NB4 (cell line): ENCODE measurements around the gene CHRM1.

Experiments
- DNase-seq: peaks from one replicate; pipeline ENCODE4 v3.0.0; 2010; ENCODE audit warnings: low read depth
- H3K4me3 ChIP-seq: one replicate; pipeline ENCODE4 v1.5.1; 2011; ENCODE audit warnings: mild to moderate bottlenecking, low read depth, low read length, moderate library complexity
- MYC ChIP-seq: IDR thresholded peaks from 2 replicates; pipeline ENCODE4 v1.6.1; 2011; ENCODE audit warnings: low read depth, low read length
- POLR2A ChIP-seq: IDR thresholded peaks from 2 replicates; pipeline ENCODE4 v1.6.1; 2011; ENCODE audit warnings: mild to moderate bottlenecking; ENCODE audit not compliant: insufficient read length; ENCODE audit errors: extremely low read depth
- TF ChIP-seq, protein P1 (sequence below): IDR thresholded peaks from one replicate; pipeline ENCODE4 v1.5.1; 2012; ENCODE audit warnings: low read depth, low read length
- TF ChIP-seq, protein P2 (sequence below): IDR thresholded peaks from 2 replicates; pipeline ENCODE4 v1.6.1; 2011; ENCODE audit warnings: low read depth, low read length

The CHRM1 gene

GRCh38 chr11:62933750-62934495 lies 12.8 kb upstream of the CHRM1 start:
- TF ChIP-seq, protein P1, sequence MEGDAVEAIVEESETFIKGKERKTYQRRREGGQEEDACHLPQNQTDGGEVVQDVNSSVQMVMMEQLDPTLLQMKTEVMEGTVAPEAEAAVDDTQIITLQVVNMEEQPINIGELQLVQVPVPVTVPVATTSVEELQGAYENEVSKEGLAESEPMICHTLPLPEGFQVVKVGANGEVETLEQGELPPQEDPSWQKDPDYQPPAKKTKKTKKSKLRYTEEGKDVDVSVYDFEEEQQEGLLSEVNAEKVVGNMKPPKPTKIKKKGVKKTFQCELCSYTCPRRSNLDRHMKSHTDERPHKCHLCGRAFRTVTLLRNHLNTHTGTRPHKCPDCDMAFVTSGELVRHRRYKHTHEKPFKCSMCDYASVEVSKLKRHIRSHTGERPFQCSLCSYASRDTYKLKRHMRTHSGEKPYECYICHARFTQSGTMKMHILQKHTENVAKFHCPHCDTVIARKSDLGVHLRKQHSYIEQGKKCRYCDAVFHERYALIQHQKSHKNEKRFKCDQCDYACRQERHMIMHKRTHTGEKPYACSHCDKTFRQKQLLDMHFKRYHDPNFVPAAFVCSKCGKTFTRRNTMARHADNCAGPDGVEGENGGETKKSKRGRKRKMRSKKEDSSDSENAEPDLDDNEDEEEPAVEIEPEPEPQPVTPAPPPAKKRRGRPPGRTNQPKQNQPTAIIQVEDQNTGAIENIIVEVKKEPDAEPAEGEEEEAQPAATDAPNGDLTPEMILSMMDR, result no peak
- TF ChIP-seq, protein P2, sequence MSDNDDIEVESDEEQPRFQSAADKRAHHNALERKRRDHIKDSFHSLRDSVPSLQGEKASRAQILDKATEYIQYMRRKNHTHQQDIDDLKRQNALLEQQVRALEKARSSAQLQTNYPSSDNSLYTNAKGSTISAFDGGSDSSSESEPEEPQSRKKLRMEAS, result no peak
- TF ChIP-seq MYC (no peak), POLR2A (no peak)
- no peak for DNase-seq
- no peak overlapping the region for H3K4me3 ChIP-seq

DNA sequence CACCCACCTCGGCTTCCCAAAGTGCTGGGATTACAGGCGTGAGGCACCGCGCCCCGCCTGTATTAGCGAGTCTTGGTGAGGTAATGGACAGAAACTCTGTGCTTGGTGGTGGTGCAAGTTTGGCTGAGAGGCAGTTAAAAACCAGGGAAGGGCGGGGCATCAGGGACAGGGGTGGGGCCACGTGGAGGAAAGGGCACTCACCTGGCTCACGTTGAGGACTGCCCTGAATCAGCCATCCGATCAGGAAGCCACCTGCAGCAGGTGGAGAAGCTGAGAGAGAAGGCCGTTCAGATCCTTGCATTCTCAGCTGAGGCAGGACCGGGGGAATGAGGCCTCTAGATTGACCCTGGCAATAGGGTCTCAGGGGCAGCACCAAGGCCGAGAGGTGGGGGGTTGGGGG lies 12.1 kb upstream of the CHRM1 start:
- H3K4me3 ChIP-seq, result no peak overlapping the region
- no peak for DNase-seq
- TF ChIP-seq, protein P2, result no peak

DNA sequence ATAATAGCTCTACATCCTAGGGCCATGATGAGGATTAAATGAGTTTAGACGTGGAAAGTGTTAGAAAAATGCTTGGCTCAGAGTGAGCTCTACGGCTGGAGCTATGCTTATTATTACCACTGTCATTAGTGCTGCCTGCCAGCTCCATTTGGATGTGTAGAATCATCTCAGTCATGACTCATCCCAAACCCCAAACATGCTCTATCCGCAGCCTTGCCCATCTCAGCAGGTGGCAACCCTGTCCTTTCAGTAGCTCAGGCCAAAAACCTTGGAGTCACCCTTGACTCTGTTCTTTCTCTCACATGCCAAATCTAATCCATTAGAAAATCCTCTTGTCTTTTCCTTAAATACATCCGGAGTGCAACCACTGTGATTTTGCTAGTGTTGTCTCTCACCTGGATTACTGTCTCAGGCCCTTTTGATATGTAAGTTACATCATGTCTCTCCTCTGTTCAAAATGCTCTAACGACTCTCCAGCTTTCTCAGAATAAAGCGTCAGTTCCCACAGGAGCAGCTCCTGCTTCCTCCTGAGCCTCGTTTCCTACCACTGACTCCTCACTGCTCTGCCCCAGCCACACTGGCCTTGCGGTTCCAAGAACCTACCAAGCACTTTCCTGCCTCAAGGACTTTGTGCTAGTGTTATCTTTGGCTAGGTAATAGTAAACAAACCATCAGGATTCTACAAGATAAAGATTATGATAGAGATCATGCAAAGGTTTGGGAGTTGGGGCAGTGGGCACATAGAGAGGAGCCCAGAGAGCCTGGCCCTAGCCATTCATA lies 10.5 kb upstream of the CHRM1 start:
- TF ChIP-seq POLR2A (no peak), MYC (no peak)
- TF ChIP-seq, protein P1, result no peak
- TF ChIP-seq, protein P2, result no peak
- H3K4me3 ChIP-seq, result no peak overlapping the region
- DNase-seq, result peak; percentile 40

GRCh38 chr11:62930666-62931065 lies 9.5 kb upstream of the CHRM1 start:
- no peak for DNase-seq
- TF ChIP-seq, protein P2, result no peak
- TF ChIP-seq MYC, result no peak
- TF ChIP-seq POLR2A, result no peak
- TF ChIP-seq, protein P1, result no peak
- H3K4me3 ChIP-seq, result no peak overlapping the region

DNA sequence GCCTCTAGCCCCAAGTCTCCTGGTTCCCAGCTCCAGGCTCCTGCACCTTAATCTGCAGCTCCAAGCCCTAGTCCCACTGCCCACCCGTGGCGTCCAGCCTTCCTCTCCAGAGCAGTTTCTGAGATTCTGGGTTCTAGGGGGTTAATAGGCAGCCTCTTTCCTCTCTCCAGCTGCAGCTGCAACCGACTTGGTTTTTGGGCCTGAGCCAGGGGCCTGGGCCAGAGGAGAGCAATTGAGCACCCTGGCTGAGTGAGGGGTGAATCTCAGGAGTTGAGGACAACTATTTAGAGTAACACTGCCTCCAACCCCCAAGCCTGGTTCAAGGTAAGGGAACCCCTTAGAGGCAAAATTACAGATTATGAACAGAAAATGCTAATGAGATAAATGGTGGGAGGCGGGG lies 9.0 kb upstream of the CHRM1 start:
- H3K4me3 ChIP-seq, result no peak overlapping the region
- DNase-seq, result no peak
- TF ChIP-seq, protein P1, result no peak
- TF ChIP-seq, protein P2, result no peak
- TF ChIP-seq MYC (no peak), POLR2A (no peak)

- no peak for DNase-seq
Measured at GRCh38 chr11:62928011-62928410, 6.8 kb upstream of the CHRM1 start.

More at GRCh38 chr11:62928011-62928410, 6.8 kb upstream of the CHRM1 start:
- TF ChIP-seq, protein P2, result no peak
- TF ChIP-seq POLR2A (no peak), MYC (no peak)
- H3K4me3 ChIP-seq, result no peak overlapping the region
